Endothelial cell of umbilical vein (primary cell): Measurements from ENCODE around the gene CD63. TPM values are rescaled to one million over a fixed set of nuclear protein-coding genes. Genes with fewer than 3 reads are reported as not detected.

ENCODE experiments used
- BruUV-seq: library from RNA; stranded (reverse); fragments of 400-500 nt; replicated peaks from 2 replicates; lab custom pipeline; 2021; lab: Mats Ljungman, UMichigan
- CTCF ChIA-PET: fragments of 300-600, 350-600 bp; sonication (Branson Sonifier 250); formaldehyde crosslinking; loops from one replicate; lab custom pipeline; 2021; ENCODE audit warnings: antibody characterized with exemption, inconsistent platforms; lab: Charles Lee
- POLR2A ChIA-PET: fragments of 300-600, 350-600 bp; sonication (Branson Sonifier 250); formaldehyde crosslinking; loops from one replicate; lab custom pipeline; 2021; ENCODE audit warnings: antibody characterized with exemption, inconsistent platforms; lab: Charles Lee
- DNase-seq: peaks from one replicate; pipeline ENCODE4 v3.0.0-alpha.2; 2011; ENCODE audit warnings: low read depth, low spot score
- FAIRE-seq: peaks from 2 replicates; lab custom pipeline; 2011; peaks lifted over from hg19 to GRCh38; lab: Jason Lieb, UNC
- H2AFZ ChIP-seq: 2 replicates; pipeline ENCODE4 v1.6.0; 2012; ENCODE audit warnings: low read depth, low read length, control low read depth, inconsistent platforms
- H3K27ac ChIP-seq: 2 replicates; pipeline ENCODE4 v1.5.1; 2011; ENCODE audit warnings: low read depth, mild to moderate bottlenecking, control low read depth, low read length, moderate library complexity; ENCODE audit not compliant: insufficient read depth
- H3K27me3 ChIP-seq, 2 experiments: 2 replicates each; pipeline versions ENCODE4 v1.6.0 to v1.6.1; 2011; ENCODE audit warnings: low read length in 2 of 2, mixed read lengths in 1 of 2; ENCODE audit not compliant: control insufficient read depth in 2 of 2, insufficient read depth in 2 of 2
- H3K36me3 ChIP-seq, 2 experiments: 2 replicates in 1 of 2; 3 replicates in 1 of 2; pipeline ENCODE4 v1.5.1; 2011; ENCODE audit warnings: low read length in 2 of 2, mild to moderate bottlenecking in 1 of 2, moderate library complexity in 1 of 2; ENCODE audit not compliant: control insufficient read depth in 2 of 2, insufficient read depth in 2 of 2; ENCODE audit errors: extremely low read depth in 1 of 2
- H3K4me1 ChIP-seq: 3 replicates; pipeline ENCODE4 v1.5.1; 2011; ENCODE audit warnings: mild to moderate bottlenecking, low read length; ENCODE audit not compliant: control insufficient read depth, insufficient read depth; ENCODE audit errors: extremely low read depth
- H3K4me2 ChIP-seq: 2 replicates; pipeline ENCODE4 v1.6.1; 2011; ENCODE audit warnings: low read length, control low read depth, mixed read lengths; ENCODE audit not compliant: insufficient read depth
- H3K4me3 ChIP-seq, 3 experiments: fragments of 200-600 bp in 1 of 3; sonication (generic), shearing (Covaris generic) in 1 of 3; replicated peaks in 1 of 3; 2 replicates each; pipeline ENCODE4 v1.5.1; 2011 to 2016; ENCODE audit warnings: control low read depth in 3 of 3, low read length in 3 of 3, mild to moderate bottlenecking in 2 of 3, inconsistent platforms in 1 of 3, low read depth in 1 of 3, moderate library complexity in 1 of 3; ENCODE audit not compliant: insufficient read depth in 1 of 3
- H3K79me2 ChIP-seq: 2 replicates; pipeline ENCODE4 v1.6.0; 2012; ENCODE audit warnings: low read length, inconsistent platforms; ENCODE audit not compliant: control insufficient read depth, insufficient read depth
- H3K9ac ChIP-seq: replicated peaks from 2 replicates; pipeline ENCODE3; 2011; ENCODE audit warnings: low read length, control low read depth; ENCODE audit not compliant: insufficient read depth; ENCODE audit errors: extremely low read depth
- H3K9me1 ChIP-seq: replicated peaks from 3 replicates; pipeline ENCODE4 v1.6.0; 2011; ENCODE audit warnings: mild to moderate bottlenecking, low read length; ENCODE audit not compliant: control insufficient read depth, insufficient read depth; ENCODE audit errors: extremely low read depth
- H3K9me3 ChIP-seq: replicated peaks from 2 replicates; pipeline ENCODE4 v1.5.1; 2012; ENCODE audit warnings: low read length, inconsistent platforms; ENCODE audit not compliant: control insufficient read depth, insufficient read depth
- H4K20me1 ChIP-seq: replicated peaks from 2 replicates; pipeline ENCODE3; 2011; ENCODE audit warnings: mild to moderate bottlenecking, low read length; ENCODE audit not compliant: control insufficient read depth, insufficient read depth; ENCODE audit errors: extremely low read depth
- CTCF ChIP-seq, 2 donors: IDR thresholded peaks; 1 replicate in 1 of 2; 2 replicates in 1 of 2; pipeline ENCODE4 v1.5.1; 2011; ENCODE audit warnings: low read length in 2 of 2, mild to moderate bottlenecking in 2 of 2, moderate library complexity in 2 of 2, control low read depth in 1 of 2, inconsistent platforms in 1 of 2, low read depth in 1 of 2; ENCODE audit not compliant: insufficient read depth in 1 of 2; ENCODE audit errors: extremely low read depth in 1 of 2
- EZH2 ChIP-seq: IDR thresholded peaks from 2 replicates; pipeline ENCODE4 v1.6.1; 2012; ENCODE audit warnings: borderline replicate concordance, low read depth, mild to moderate bottlenecking, moderate library complexity, low read length, inconsistent platforms; ENCODE audit not compliant: severe bottlenecking
- FOS ChIP-seq: IDR thresholded peaks from 2 replicates; pipeline ENCODE4 v1.6.1; 2011; ENCODE audit warnings: mild to moderate bottlenecking, low read length, moderate library complexity, borderline replicate concordance; ENCODE audit not compliant: insufficient read depth
- GATA2 ChIP-seq: IDR thresholded peaks from 2 replicates; pipeline ENCODE4 v1.7.0; 2011; ENCODE audit warnings: low read depth, mild to moderate bottlenecking, moderate library complexity, mixed read lengths, low read length; ENCODE audit not compliant: insufficient read length, insufficient read depth
- JUN ChIP-seq: IDR thresholded peaks from 2 replicates; pipeline ENCODE4 v1.6.1; 2011; ENCODE audit warnings: borderline replicate concordance, low read depth; ENCODE audit not compliant: insufficient read length, insufficient read depth
- MAX ChIP-seq: IDR thresholded peaks from 2 replicates; pipeline ENCODE4 v1.6.1; 2011; ENCODE audit not compliant: insufficient read depth, insufficient read length
- MYC ChIP-seq: IDR thresholded peaks from one replicate; pipeline ENCODE4 v1.6.1; 2011; ENCODE audit warnings: mild to moderate bottlenecking, low read depth, low read length
- POLR2A ChIP-seq: IDR thresholded peaks from 2 replicates; pipeline ENCODE4 v1.6.1; 2012; ENCODE audit warnings: low read depth, mild to moderate bottlenecking, control low read depth, low read length
- POLR2AphosphoS5 ChIP-seq: IDR thresholded peaks from 2 replicates; pipeline ENCODE4 v1.6.1; 2012; ENCODE audit warnings: low read depth, mild to moderate bottlenecking, control low read depth, low read length, moderate library complexity; ENCODE audit not compliant: insufficient read depth
- dilution Hi-C: fragments of 300-500 bp; cut with MboI; formaldehyde crosslinking; loops from one replicate; pipeline ENCODE4 v1.15.0; 2019; ENCODE audit warnings: low sequenced_read_pairs; ENCODE audit not compliant: extremely low pct_ligation_motif_present
- intact Hi-C: fragments of 100-400 bp; cut with micrococcal nuclease; formaldehyde crosslinking; loops from one replicate; pipeline ENCODE4 v1.10.0; 2022
- polyA plus RNA-seq, 4 experiments: library from polyadenylated mRNA; depleted of rRNA in 3 of 4; stranded (reverse) in 3 of 4; unstranded in 1 of 4; fragments of >200 nt; gene quantifications; 2 replicates each; pipeline versions ENCODE4 v1.2.1 to v1.2.3, GENCODE V29; 2011 to 2012; ENCODE audit warnings: missing spikeins in 1 of 4
- total RNA-seq: library from RNA; stranded (reverse); gene quantifications from 2 replicates; pipeline ENCODE4 v1.2.3, GENCODE V29; 2021

The CD63 gene
- total and polyA plus RNA-seq, 2 donors (not counting 3 experiments of a cell fraction or from before 2014, with no cell fraction given), result 1,054 to 1,429 TPM

- Histone ChIP-seq H2AFZ (no peak overlapping the region), H3K27ac (no peak overlapping the region), H3K9me1 (no peaks in the 10 kb centered on the region), H3K79me2 (peaks cover 30% of the 10 kb centered on the region), H3K36me3 (peaks cover 13 to 27% of the 10 kb centered on the region in 2 experiments), H3K4me2 (no peak overlapping the region), H3K27me3 (no peaks in the 10 kb centered on the region), H3K4me3 (no peak overlapping the region), H4K20me1 (no peaks in the 10 kb centered on the region), H3K9me3 (no peaks in the 10 kb centered on the region), H3K9ac (no peak overlapping the region), H3K4me1 (peaks cover 20% of the 10 kb centered on the region)
- dilution Hi-C loops, result no loop called here
- TF ChIP-seq JUN, result no peak
- TF ChIP-seq FOS, result no peak
- TF ChIP-seq CTCF (IDR thresholded peaks at IDR 0.05; ENCODE audit: extremely low read depth in 1 of 2, insufficient read depth in 1 of 2, low read depth in 1 of 2, low read length in 2 of 2), result no peak
- no peak for TF ChIP-seq MAX
- TF ChIP-seq GATA2, result no peak
- no peak for TF ChIP-seq MYC
- no peak for TF ChIP-seq POLR2A
- no peak for TF ChIP-seq EZH2
- no peak for TF ChIP-seq POLR2AphosphoS5
- FAIRE-seq (peak; percentile 4), DNase-seq (no peak)
- BruUV-seq, result no TSS peak
- POLR2A ChIA-PET, result interaction anchor here (0.6 kb wide), 1 partner anchor 424 kb away, joined by 3 read pairs; no protein-coding TSS in a partner anchor
- CTCF ChIA-PET, result interaction anchor here (0.8 to 11.1 kb wide), 6 partner anchors 12 to 305 kb away, joined by 3 to 151 read pairs (median 4); partner anchors contain the start of gene ITGA7
- intact Hi-C loops, result loop anchor here (1.0 to 5.0 kb wide), 2 partner anchors 12 to 538 kb away; no protein-coding TSS in a partner anchor
Observed at GRCh38 chr12:55724940-55725309, 3.9 kb downstream of the CD63 start.
